WTC11 (cell line): ENCODE results near the gene ZNF547.

Experiments used
- MAX ChIP-seq: sonication (generic); formaldehyde crosslinking; IDR thresholded peaks from 2 replicates; pipeline ENCODE4 v1.8.0; 2022; ENCODE audit warnings: mild to moderate bottlenecking, missing genetic modification reagents
- SP1 ChIP-seq: sonication (generic); formaldehyde crosslinking; conservative IDR thresholded peaks from 2 replicates; pipeline ENCODE4 v1.8.1; 2022; ENCODE audit warnings: missing genetic modification reagents
- USF1 ChIP-seq: sonication (generic); formaldehyde crosslinking; IDR thresholded peaks from 2 replicates; pipeline ENCODE4 v1.8.0; 2022; ENCODE audit warnings: mild to moderate bottlenecking, missing genetic modification reagents
- TF ChIP-seq, protein P1 (sequence below): sonication (generic); formaldehyde crosslinking; IDR thresholded peaks from 2 replicates; pipeline ENCODE4 v1.8.1; 2022; ENCODE audit warnings: mild to moderate bottlenecking, moderate library complexity, missing genetic modification reagents

GRCh38 chr19:57406516-57407123 lies 43.3 kb downstream of the ZNF547 start:
- TF ChIP-seq SP1 (no peak), USF1 (CRISPR knock-in tag) (no peak), MAX (no peak)
- TF ChIP-seq, protein P1, sequence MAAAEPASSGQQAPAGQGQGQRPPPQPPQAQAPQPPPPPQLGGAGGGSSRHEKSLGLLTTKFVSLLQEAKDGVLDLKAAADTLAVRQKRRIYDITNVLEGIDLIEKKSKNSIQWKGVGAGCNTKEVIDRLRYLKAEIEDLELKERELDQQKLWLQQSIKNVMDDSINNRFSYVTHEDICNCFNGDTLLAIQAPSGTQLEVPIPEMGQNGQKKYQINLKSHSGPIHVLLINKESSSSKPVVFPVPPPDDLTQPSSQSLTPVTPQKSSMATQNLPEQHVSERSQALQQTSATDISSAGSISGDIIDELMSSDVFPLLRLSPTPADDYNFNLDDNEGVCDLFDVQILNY, result no peak
